Hippocampal formation (tissue), 2 donors: ENCODE data around the gene NPIPA8.
"Not testable (repeated sequence)": the region's sequence is repeated elsewhere in the genome, so short reads cannot be mapped to it uniquely, and the experiment has no call there.

Experiments used
- DNase-seq, 2 donors: peaks; one replicate each; lab custom pipeline; 2025; lab: John Stamatoyannopoulos, UW

Gene NPIPA8

GRCh38 chr16:18276756-18277155, 59.8 kb downstream of the NPIPA8 start:
- DNase-seq = not testable (repeated sequence)

- DNase-seq = not testable (repeated sequence)
Measured at GRCh38 chr16:18270171-18270570, 66.4 kb downstream of the NPIPA8 start.
